ENCODE results near the gene ELOB.

ELOB gene

GRCh38 chr16:2767140-2767731 lies 9.8 kb downstream of the ELOB start:
- TF ChIP-seq, protein P1, sequence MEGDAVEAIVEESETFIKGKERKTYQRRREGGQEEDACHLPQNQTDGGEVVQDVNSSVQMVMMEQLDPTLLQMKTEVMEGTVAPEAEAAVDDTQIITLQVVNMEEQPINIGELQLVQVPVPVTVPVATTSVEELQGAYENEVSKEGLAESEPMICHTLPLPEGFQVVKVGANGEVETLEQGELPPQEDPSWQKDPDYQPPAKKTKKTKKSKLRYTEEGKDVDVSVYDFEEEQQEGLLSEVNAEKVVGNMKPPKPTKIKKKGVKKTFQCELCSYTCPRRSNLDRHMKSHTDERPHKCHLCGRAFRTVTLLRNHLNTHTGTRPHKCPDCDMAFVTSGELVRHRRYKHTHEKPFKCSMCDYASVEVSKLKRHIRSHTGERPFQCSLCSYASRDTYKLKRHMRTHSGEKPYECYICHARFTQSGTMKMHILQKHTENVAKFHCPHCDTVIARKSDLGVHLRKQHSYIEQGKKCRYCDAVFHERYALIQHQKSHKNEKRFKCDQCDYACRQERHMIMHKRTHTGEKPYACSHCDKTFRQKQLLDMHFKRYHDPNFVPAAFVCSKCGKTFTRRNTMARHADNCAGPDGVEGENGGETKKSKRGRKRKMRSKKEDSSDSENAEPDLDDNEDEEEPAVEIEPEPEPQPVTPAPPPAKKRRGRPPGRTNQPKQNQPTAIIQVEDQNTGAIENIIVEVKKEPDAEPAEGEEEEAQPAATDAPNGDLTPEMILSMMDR (IDR thresholded peaks at IDR 0.05) = no peak
- DNase-seq (ENCODE audit: low spot score) = no peak
- no peak overlapping the region for H3K4me3 ChIP-seq
- no peak overlapping the region for H3K27ac ChIP-seq

DNA sequence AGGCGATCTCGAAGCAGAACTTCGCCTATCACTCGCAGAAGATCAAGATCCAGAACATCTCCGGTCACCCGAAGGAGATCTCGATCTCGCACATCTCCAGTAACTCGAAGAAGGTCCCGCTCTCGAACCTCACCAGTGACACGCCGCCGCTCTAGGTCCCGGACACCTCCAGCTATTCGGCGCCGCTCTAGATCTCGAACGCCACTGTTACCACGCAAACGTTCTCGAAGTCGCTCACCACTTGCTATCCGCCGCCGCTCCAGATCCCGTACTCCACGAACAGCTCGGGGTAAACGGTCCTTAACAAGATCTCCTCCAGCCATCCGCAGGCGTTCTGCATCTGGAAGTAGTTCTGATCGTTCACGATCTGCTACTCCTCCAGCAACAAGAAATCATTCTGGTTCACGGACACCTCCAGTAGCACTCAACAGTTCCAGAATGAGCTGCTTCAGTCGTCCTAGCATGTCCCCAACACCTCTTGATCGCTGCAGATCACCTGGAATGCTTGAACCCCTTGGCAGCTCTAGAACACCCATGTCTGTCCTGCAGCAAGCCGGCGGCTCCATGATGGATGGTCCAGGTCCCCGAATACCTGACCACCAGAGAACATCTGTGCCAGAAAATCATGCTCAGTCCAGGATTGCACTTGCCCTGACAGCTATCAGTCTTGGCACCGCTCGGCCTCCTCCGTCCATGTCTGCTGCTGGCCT lies 10.5 kb downstream of the ELOB start:
- Histone ChIP-seq H3K27ac (no peak overlapping the region), H3K4me3 (no peak overlapping the region)
- TF ChIP-seq, protein P1 (IDR thresholded peaks at IDR 0.05) = no peak
- DNase-seq (ENCODE audit: low spot score) = no peak

DNA sequence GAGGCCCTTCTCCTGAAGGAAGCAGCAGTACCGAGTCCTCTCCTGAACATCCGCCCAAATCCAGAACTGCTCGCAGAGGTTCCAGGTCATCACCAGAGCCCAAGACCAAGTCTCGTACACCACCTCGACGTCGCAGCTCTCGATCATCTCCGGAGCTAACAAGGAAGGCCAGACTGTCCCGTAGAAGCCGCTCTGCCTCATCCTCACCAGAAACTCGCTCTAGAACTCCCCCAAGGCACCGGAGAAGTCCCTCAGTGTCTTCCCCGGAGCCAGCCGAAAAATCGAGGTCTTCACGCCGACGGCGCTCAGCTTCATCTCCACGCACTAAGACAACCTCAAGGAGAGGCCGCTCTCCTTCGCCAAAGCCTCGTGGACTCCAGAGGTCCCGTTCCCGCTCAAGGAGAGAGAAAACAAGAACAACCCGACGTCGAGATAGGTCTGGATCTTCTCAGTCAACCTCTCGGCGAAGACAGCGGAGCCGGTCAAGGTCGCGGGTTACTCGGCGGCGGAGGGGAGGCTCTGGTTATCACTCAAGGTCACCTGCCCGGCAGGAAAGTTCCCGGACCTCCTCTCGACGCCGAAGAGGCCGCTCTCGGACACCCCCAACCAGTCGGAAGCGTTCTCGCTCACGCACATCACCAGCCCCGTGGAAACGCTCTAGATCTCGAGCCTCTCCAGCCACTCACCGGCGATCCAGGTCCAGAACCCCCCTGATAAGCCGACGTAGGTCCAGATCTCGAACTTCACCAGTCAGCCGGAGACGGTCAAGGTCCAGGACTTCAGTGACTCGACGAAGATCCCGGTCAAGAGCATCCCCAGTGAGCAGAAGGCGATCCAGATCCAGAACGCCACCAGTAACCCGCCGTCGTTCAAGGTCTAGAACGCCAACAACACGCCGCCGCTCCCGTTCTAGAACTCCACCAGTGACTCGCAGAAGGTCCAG lies 11.3 kb downstream of the ELOB start:
- Histone ChIP-seq H3K4me3 (no peak overlapping the region), H3K27ac (no peak overlapping the region)
- TF ChIP-seq, protein P1 (IDR thresholded peaks at IDR 0.05) = no peak
- no peak for DNase-seq (ENCODE audit: low spot score)

DNA sequence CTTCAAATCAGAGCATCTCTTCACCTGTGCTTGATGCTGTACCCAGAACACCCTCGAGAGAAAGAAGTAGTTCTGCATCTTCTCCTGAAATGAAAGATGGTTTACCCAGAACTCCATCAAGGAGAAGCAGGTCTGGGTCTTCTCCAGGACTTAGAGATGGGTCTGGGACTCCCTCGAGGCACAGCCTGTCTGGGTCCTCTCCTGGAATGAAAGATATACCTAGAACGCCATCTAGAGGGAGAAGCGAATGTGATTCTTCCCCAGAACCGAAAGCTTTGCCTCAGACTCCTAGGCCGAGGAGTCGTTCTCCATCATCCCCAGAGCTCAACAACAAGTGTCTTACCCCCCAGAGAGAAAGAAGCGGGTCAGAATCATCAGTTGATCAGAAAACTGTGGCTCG lies 12.4 kb downstream of the ELOB start:
- Histone ChIP-seq H3K27ac (no peak overlapping the region), H3K4me3 (no peak overlapping the region)
- DNase-seq (ENCODE audit: low spot score) = no peak
- TF ChIP-seq, protein P1 (IDR thresholded peaks at IDR 0.05) = no peak

DNA sequence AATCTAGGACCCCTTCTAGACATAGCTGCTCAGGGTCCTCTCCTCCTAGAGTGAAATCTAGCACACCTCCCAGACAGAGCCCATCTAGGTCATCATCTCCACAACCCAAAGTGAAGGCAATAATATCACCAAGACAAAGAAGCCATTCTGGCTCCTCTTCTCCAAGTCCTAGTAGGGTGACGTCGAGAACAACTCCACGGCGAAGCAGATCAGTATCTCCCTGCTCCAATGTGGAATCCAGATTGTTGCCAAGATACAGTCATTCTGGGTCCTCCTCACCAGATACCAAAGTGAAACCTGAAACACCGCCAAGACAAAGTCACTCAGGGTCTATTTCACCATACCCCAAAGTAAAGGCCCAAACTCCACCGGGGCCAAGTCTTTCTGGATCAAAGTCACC lies 13.9 kb downstream of the ELOB start:
- Histone ChIP-seq H3K27ac (no peak overlapping the region), H3K4me3 (no peak overlapping the region)
- TF ChIP-seq, protein P1 (IDR thresholded peaks at IDR 0.05) = no peak
- no peak for DNase-seq (ENCODE audit: low spot score)

DNA sequence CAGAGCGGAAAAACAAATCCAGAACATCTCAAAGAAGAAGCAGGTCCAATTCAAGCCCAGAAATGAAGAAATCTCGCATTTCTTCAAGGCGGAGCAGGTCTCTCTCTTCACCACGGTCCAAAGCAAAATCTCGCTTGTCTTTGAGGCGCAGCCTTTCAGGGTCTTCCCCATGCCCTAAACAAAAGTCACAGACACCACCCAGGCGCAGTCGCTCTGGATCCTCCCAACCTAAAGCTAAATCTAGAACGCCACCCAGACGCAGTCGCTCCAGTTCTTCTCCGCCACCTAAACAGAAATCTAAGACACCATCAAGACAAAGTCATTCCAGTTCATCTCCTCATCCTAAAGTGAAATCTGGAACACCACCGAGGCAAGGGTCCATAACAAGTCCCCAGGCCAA lies 14.4 kb downstream of the ELOB start:
- TF ChIP-seq, protein P1 (IDR thresholded peaks at IDR 0.05) = no peak
- H3K27ac ChIP-seq = no peak overlapping the region
- DNase-seq (ENCODE audit: low spot score) = no peak
- no peak overlapping the region for H3K4me3 ChIP-seq

All from coronary artery (tissue), 2 donors.